Kidney glomerular epithelial cell (primary cell): Measurements from ENCODE around the gene RHOU.

Experiments used
- DNase-seq: peaks from one replicate; lab custom pipeline; 2025; lab: John Stamatoyannopoulos, UW

Gene RHOU

DNA sequence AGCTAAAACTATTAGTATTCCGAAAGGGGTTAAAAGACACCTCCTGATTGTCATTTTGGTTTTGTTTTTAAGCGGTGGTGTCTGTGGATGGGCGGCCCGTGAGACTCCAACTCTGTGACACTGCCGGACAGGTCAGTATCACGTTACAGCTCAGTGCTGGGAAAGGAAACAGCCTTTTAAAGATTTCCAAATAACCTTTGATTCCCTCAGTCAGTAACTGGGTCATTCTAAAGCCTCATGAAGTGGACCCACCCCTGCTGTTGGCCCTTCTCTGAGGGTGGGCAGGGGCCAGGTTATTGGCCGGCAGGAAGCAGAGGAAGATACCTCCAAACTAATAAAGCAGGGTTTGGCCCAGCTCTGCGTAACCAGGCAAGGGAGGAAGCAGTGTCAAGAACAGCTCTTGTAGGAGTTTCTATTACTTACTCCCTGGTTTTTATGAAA lies 2.3 kb downstream of the RHOU start:
- no peak for DNase-seq

DNA sequence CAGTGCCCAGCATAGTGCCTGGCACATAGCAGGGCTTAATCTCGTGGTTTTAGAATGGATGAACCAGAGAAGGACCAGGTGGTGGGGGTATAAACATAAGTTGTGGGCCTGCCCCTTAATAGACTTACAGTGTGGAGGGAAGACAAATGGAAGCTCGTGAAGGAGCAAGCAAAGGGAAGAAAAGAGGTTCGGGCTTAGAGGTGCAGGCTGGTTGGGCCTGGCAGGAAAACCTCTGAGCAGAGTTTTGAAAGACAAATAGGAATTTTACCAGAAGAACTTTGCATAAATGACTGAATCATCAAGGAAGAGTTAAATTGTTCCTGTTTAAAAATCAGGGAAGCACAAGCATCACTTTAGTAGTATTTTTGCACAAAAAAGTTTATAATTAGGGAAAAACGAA lies 4.5 kb downstream of the RHOU start:
- no peak for DNase-seq

DNA sequence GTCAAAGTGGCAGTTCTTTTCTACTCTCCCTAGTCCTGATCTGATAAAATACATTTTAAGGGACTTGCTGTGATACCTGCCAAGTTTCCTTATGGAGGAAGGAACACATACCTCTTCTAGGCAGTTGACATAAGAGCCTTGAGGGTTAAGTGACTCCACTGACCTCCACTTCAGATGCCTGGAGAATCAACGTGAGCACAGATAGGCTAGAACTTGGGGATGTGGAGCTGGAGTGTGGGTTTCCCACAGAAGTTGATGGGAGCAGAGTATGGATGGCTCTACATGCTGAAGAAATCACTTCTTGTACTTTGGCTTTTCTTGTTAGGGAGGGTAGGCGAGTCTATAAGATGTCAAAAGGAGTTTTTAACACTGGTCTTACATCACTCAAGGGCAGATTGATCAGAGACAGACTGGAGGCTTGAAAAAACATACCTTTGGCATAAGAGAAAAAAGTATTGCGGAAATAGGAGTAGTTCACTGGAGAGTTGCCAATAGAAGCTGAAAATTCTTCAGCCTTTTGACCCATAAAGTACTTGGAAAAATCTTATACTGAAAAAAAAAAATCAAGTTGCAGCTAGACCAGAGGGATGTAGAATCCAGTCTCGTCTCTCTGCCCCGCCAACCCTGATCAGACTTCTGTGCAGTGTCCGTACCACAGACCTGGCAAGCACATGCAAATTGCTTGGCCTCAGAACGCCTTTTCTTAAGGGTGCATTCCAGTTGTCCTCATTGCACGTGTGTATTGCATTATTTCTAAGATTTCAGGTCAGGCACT lies 5.5 kb downstream of the RHOU start:
- DNase-seq = no peak

DNA sequence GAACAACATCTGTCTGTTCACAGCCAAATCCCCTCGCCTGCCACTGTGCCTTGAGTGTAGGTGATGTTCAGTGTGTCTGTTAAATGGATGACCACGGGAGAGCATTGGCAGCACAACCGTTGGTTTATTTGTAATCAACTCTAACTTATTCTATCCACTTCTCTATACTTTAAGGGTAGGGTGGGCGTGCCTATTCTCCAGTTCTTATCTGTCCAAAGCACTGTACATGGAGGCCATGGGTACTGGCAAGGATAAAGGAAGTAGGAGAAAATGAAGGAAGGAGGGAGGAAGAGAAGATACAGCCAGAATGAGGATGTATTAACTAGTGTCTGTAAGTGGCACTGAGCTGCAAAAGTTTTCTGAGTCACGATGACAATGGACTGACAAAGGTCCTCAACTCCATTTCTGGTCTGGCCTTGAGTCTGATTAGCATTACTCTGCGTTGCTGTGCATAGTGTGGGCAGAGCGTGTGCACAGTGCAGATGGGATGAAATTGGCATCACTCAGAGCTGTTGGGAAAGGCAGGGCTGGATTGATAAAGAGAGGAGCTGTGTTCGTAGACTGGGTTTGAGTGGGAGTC lies 7.1 kb downstream of the RHOU start:
- no peak for DNase-seq

DNA sequence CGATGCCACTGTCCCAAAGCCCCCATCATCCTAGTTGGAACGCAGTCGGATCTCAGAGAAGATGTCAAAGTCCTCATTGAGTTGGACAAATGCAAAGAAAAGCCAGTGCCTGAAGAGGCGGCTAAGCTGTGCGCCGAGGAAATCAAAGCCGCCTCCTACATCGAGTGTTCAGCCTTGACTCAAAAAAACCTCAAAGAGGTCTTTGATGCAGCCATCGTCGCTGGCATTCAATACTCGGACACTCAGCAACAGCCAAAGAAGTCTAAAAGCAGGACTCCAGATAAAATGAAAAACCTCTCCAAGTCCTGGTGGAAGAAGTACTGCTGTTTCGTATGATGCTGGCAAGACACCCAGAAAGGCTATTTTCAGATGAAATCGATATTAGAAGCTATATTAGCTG lies 8.1 kb downstream of the RHOU start:
- no peak for DNase-seq

DNA sequence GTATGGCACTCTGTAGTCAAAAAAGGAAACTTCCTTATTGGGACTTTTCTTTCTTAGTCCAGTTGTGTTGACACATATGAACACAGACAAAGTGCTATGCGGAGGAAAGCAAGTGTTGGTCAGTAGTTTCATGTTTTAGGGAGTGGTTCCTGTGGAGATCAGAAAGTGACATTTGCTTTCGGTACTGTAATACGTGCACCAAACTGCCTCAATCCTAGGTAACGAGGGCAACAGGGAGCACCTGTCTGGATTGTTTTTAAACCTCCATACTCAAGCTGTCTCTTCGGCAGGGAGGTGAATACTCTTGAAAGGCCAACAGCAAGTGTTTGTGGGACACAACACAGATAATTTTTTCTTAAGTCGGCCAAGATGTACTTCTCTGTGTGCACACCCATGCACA lies 9.1 kb downstream of the RHOU start:
- no peak for DNase-seq

DNA sequence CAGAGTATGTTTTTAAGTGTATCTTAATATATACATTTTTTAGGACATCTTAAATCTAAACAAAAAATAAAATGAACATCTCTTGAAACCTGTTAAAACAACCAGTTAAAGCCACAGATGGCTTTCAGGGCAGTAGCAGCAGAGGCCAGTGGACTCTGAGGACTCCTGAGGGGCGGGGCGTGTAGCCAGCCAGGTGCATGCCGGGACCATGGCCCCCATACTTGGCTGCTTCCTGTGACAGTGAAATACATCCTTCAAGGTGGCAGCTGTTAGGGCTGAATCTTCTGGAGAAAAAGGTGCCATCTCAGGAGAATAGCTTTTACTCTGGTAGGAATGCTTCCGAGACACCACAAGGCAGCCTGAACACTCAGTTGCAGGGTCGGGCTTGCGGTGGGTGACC lies 9.6 kb downstream of the RHOU start:
- DNase-seq = no peak

DNA sequence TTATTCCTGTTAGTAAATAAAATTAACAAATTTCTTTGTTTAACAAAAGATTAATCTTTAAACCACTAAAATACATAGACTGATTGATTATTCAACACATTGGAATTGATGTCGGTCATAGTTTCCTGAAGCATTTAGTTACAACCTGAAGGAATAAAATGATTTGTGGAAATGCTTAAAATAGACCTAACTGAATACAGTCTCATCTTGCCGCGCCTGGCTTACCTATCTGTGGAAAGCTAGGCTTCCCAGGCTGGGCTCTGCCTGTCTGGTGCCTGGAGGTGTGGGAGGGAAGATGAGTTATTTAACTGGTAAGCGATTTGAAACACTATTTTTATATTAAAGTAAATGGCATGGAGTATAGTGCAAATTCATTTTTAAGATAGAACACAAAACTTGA lies 10.2 kb downstream of the RHOU start:
- DNase-seq = peak; percentile 16

DNA sequence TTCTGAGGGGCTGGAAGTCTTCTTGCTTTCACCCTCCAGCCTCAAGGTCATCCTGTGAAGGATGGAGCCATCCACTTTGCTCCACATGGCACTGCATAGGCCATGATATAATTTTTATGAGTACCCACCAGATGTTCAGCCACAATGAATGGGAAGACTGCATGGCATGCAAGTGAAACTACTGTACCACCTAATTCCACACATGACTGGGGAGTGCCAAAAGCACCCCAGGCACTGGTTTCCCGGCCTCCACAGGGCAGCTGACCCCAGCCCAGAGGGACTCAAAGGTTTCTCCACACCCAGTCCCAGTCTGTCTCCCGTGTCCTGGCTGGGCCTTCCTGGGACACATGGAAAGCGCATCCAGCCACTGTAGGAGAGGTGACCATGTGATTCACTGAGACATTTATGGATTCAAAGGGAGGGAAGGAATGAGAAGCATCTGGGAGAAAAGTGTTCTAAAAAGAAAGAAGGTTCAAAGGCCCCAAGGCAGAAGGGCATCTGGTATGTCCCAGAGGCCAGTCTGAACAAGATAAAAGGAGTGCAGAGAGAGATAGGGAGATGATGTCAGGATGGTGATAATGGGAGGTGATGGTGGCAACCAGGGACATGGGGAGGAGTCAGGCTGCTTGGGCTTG lies 12.1 kb downstream of the RHOU start:
- no peak for DNase-seq

DNA sequence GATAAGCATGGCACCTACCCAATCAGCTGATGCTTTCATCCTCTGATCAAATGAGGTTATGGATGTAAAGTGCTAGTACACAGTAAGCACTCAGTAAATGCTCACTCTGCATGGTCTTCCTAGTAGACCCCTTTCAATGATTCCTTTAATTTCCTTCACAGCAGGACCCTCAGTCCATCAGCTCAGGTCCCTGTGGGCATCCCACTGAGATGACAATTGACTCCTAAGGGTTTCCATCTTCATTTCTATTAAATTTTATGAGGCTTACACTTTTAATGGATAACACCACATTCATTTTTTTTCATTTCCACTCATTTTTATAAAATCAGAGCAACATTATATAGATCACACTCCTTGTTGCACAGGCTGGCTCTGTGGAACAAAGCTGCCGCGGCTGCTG lies 12.8 kb downstream of the RHOU start:
- DNase-seq = no peak

DNA sequence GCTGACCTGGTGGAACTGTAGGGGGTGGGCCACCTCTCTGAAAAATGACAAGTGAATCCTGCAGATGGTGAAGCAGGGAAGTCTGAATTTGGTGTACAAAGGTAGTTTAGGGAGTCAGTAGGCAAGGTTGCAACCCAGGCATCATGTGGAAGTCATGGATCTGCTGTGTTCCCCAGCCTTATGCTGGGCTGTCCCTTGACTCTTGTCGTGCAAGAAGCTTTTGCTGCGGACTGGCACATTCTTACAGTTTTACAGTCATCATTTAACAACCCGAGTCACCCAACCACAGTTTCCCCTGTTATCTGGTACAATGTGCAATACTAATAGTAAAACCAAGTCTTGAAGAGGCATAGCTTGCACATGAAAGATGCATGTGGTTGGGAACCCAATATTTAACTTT lies 13.2 kb downstream of the RHOU start:
- no peak for DNase-seq

DNA sequence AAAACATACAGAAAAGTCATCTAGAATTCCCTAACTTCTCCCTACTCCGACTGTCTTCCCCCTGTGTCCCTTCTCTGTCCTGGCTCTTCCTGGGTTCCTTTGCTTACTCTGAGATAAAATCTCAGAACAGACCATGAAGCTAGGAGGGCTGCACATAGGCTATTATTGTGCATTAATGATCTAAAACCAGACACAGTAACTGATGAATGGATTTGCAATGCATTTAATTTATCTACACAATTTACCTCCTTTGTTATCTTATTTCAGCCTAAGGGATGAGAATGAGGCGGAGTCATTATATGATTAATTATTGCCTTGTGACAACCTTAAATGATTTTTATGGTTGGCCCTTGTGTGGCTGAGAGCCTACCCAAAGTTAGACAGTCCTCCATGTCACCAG lies 14.5 kb downstream of the RHOU start:
- no peak for DNase-seq

DNA sequence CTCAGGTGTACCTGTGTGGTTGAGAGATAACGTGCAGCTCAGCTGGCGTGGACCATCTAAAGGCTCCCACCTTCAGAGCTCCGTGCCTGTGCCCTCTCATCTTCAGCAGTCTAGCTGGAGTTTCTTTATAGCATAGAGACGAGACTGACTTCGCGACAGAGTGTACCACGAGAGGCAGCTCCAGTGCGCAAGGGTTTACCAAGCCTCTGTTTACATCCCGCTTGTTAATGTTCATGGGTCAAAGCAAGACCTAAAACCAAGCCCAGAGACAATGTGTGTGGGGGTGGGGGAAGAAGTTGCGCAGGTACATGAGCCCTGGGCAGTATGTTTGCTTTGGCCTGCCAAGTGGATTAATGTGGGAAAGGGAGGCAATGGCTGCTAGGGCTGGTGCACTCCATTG lies 15.6 kb downstream of the RHOU start:
- no peak for DNase-seq

DNA sequence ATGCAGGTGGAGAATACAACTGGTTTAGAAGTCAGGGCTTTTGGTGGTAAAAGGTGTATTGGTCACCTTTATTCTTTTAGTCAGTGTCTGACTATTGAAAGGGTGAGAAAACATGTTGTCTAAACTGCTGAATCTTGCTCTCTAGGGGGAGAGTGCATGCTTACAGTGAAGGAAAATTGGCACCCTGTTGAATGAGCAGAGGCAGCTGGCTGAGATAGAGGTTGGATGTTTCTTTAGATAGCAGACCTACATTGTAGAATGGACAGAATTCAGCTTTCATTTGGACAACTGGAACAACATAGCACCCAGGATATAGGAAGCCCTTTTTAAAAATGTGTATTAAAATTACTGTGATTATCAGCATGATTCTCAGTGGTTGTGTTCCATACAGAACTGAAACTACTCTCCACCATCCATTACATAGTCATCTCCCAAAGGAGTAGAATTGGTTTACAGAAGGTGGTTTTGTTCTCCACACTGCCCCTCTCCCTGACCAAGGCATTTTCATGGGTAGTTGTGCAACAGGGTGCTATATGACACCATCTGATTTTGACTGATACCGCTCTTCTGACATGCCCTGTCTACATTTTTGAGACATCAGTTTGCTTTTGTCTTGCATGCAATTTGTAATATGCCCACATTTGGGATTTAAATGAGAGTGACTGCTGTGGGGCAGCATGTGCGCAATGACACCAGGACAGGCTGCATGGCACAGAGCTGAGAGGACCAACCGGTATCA lies 16.2 kb downstream of the RHOU start:
- DNase-seq = no peak

DNA sequence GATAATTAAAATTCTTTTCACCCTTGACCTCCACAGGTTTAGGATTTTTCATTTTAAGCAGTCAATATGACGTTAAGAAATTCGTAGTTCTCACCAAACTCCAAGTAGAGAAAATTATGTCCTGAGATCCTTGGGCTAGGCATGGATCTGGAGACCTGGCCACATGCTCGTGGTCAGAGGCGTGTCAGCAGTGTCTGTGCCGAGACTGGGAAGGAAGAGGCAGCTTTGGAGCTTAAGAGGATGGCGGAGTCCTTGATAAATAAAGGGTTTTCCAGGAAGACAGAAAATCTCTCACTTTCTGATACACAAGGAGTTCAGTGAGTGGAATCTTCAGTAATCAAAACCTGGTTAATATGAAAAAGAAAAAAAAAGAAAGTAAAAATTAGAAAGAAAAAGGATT lies 17.0 kb downstream of the RHOU start:
- DNase-seq = no peak

DNA sequence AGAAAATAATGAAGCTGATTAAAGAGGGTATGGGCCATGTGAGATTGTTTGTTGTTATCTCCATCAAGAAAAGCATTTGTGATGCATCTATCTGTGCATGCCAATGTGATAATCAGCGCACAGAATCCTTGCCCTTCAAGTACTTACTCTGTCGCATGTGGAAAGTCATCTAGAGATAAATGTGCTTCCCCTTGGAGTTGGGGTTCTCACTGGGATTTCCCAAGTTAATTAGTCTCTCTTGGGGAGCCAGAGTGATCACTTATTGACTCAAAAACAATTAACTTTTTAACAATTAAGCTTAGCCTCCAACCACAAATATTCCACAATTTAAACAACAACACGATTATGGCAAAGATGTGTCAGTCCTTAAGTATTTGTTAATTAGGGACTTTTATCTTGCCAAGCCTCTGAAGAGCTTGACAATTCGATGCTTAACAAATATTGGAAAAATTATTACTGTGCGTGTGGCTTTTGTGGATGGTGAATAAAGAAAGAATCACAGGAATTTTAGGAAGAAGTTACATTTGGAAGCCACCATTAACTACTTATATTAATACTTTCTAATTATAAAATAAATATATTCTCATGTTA lies 17.5 kb downstream of the RHOU start:
- no peak for DNase-seq

DNA sequence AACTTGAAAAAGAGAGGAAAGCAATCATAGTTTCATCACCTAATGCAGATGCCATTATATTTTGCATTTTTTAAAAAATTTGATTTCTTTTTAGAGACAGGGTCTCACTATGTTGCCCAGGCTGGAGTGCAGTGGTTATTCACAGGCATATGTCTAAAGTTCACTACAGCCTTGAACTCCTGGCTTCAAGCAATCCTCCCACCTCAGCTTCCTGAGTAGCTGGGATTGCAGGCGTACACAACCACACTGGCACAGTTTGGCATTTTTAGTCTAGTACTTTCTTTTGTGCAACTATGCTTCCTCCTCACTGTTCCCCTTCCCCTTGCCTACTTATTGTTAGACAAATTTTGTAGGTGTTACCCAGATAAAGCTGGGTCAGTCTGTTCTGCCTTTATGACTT lies 18.0 kb downstream of the RHOU start:
- no peak for DNase-seq

DNA sequence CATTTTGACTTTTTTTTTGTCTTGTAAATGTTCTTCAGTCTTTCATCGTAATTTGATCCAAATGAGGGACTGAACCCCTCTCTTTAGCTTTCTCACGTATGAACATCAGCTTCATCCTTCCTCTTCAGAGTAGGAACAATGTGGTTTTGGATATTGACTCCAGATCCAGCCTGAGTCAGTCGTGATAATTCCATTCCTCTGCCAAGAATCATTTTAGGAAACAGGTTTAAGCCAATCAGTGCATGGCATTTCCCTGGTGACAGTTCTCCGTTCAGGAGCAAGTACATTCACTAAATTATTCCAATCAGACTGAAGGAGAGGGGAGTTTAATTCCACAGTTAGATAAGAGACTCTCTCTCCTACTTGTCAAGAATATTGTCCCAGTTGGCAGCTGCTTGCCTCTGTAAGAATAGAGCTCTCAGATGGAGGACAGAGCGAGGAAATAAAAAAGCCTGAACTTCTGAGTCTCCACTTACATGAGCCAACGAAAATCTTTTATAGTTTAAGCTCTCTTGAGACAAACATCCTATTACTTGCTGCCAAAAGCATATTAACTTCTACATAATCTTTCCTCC lies 18.6 kb downstream of the RHOU start:
- DNase-seq = no peak

DNA sequence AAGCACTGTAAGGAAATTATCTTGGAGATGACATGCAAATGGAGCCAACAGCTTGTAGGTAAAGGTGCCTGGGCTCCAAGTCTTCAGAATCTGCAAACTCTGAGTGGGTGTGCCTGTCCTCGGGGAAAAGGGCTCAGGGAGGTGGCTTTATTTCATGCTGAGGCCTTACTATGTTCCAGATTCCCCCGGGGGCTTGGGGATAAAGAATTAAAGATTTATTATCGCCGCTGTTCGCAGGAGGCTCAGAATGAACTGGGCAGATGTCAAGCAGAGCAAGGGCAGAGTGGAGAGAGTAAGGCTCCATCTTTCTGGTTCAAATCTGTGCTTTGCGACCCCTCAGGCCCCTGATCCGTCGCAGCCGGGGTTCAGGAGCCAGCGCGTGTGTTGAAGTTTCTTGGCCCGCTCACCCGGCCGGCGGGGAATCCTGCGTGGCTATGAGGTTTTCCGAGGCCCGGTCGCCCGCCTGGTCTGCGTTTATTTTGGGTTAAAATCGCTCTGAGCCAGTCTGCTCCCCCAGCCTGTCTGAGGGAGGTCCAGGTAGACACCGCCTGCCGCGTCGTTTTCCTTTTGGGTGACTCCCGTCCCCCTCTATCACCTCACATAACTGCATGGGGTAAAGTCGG lies 19.5 kb downstream of the RHOU start:
- no peak for DNase-seq

DNA sequence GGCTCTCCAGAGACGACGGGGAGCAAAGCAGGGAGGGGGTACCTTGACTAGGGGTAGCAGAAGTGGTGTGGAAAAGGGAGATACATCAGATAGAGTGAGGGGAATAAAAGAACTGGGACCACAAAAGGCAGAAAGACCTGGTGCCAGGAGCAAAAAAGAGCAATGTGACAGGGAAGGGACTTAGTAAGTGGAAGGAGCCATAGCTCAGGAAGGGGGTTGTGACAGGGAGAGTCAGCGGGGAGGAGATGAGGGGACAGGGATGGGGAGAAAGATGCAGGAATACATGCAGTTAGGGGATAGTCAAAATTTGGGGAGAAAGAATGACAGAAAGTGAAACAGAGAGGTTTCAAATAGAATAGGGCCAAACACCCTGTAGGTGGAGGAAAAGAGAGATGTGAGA lies 20.5 kb downstream of the RHOU start:
- no peak for DNase-seq

DNA sequence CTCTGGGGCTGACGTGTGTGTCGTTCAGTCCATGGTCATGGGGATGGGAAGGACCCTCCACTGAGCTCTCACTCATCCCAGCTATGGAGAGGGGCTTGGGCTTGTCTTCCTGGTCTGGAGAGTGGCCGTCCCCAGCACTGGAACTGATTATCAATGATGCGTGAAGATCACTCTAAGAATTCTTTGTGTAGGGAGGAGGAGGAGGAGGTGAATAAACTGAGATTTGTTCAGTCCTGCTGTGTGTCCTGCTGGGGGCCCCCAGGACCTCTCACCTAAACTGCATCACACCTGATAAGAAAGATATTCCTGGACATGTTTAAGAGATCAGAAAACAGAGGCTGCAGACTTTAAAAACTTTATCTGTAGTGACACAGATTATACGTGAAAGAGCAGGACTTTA lies 21.2 kb downstream of the RHOU start:
- DNase-seq = no peak

DNA sequence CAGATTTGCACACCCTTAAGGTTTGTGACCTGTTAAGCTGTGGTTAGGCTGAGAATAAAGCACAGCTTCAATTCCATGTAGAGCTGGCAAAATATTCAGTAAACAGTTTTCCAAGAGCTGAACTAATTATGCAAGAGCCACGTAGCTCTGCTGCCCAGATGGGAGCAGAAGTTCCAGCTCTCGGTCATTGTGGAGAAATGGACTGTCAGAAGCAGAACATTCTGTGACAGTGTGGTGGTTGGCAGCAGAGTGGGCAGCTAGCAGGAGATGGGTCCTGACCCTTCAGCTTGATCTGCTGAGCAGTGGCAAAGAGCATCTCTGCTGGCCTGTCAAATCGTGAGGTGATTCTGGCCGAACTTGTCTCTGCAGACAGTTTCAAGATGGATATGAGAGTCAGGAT lies 23.2 kb downstream of the RHOU start:
- no peak for DNase-seq
